HG02852 (cell line): ENCODE results near the gene MDH1B.

Source experiments
- ATAC-seq: cut with Tn5 transposase; IDR thresholded peaks from one replicate; pipeline ENCODE4 v1.9.1; 2021; ENCODE audit warnings: mild to moderate bottlenecking, moderate library complexity; ENCODE audit not compliant: unreplicated experiment

Gene MDH1B

DNA sequence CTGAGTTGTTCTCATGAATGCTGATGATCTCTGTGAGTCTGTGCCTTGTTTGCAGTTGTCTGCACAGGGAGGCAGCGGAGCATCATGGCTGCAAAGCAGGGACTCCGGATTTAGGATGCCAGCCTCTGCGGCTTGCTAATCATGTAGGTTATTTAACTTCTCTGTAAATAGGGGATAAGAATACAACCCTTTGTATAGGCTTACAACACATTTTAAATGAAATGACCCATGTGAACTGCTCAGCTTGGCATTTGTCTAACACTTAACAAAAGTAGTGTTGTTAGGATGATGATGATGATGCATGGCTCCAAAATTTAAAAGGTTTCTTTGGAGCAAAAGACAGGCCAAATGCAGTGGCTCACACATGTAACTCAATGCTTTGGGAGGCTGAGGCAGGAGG, 66.3 kb downstream of the MDH1B start:
- ATAC-seq = no peak

DNA sequence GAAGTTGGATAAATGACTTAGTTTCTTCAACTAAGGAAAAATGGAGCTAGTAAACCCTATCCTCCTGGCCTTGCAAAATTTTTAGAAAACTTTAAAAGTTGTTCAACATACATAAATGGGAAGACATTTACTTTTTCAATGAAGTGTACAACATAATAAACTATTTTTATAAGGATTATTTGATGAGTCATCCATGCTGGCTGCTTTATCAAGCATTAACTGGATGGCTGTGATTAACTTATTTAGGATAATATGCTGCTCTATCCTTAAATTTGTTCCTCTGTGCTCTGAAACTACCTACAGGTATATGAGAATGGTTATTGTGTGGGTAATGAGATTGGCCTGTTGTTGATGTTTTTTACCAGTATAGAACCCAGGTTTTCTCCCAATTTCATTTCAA, 68.2 kb downstream of the MDH1B start:
- no peak for ATAC-seq

DNA sequence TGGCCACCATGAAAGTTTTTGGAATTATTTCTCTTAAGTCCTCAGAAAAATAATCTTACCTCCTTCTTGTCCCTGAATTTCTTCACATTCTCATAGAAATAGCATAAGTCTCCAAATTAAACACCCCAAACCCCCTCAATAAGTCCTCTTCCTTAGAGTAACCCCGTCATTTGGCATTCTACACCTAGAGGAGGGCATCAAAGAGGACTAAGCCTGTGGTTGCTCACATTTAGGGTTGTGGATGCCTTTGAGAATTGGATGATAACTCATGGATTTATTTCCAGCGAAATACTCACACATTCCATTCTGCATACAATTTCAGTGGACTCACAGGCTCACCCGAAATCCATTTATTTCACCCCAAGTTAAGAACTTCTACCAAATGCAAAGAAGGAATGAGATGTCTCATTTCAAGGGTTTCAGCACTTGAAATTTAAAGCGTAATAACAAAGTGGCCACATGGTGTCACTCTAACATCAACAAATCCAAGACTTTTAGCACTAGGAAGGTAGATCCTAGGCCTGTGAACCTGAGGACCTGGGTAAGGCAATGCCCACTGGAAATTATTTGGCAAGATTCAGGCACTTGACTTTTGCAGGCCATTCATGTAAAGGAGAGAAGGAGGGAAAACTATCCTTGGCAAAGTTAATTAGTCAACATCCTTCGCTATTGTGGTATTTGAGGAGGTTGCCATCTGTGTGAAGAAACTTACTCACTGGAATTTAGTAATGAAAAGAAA, 71.6 kb downstream of the MDH1B start:
- no peak for ATAC-seq

DNA sequence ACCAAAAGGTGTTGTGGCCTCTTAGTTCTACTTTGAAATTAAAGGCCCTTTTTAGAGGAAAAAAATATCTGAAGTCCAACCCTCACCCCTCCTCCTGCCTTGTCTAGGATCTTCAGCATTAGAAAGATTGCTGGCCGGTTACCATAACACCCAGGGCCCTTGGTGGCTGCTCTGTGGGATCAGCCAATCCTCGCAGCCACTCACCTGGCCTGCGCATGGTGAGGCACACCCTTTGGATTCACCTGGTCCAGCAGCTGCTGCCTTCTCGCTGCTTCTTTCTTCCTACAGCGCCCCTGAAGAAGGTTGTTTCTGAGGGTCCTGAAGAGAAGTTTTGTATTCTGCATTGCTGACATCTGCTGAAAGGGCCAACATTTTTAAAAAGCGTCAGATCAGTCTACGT, 72.2 kb downstream of the MDH1B start:
- no peak for ATAC-seq

DNA sequence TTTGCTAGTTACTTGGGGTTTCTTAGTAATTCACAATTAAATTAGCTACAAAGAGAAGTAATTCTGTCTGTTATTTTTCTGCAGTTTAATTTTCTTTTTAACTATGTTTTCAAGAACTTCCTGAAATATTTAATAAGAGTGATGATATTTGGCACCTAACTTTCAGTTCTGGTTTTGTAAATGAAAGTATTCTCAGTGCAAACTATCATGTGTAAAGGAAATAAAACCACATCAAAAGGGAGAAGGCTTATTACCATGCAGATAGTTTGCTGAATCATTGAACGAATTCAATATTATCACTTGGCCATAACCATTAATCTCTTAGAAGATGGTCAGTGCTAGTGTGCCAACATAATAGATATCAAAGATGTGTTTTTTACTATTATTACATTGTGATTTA, 76.1 kb downstream of the MDH1B start:
- ATAC-seq = no peak

DNA sequence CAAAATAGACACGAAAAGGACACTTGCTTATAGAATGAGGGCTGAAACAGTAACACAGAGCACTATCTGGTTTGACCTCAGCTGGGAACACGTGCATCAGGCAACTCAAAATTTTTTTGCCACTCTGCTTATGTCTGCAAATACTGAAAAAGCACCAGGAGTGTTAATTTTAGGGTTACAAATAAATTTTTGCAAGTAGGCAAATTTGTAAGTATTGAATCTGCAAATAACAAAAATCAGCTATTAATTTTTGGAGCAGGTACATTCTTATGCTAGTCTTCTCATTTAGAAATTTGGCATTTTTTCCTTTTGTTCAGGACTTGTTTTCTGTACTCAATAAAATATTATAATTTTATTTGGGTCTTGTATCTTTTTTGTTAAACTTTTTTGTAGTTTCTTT, 76.7 kb downstream of the MDH1B start:
- no peak for ATAC-seq
